GM12892 (cell line): Measurements from ENCODE around the gene CCR7.

Experiments used
- POLR2AphosphoS5 ChIP-seq: IDR thresholded peaks from 2 replicates; pipeline ENCODE4 v1.6.1; 2011; ENCODE audit warnings: low read depth, low read length, control low read depth
- TAF1 ChIP-seq: IDR thresholded peaks from 2 replicates; pipeline ENCODE4 v1.6.1; 2011; ENCODE audit warnings: low read depth, mild to moderate bottlenecking, control low read depth, low read length, borderline replicate concordance

- TF ChIP-seq TAF1 (no peak), POLR2AphosphoS5 (no peak)
These were observed 3.0 kb upstream of the CCR7 start for GRCh38 chr17:40568074-40568836.
